ENCODE data around the gene AQR. TPM values are rescaled to one million over a fixed set of nuclear protein-coding genes. Genes with fewer than 3 reads are reported as not detected.
A peak's percentile ranks its signal among the peaks of the same experiment; 100 is the strongest.
"Not testable (repeated sequence)": the region's sequence is repeated elsewhere in the genome, so short reads cannot be mapped to it uniquely, and the experiment has no call there.

AQR gene
- total RNA-seq, 1 experiment from 2014 or later: 41.4 TPM

DNA sequence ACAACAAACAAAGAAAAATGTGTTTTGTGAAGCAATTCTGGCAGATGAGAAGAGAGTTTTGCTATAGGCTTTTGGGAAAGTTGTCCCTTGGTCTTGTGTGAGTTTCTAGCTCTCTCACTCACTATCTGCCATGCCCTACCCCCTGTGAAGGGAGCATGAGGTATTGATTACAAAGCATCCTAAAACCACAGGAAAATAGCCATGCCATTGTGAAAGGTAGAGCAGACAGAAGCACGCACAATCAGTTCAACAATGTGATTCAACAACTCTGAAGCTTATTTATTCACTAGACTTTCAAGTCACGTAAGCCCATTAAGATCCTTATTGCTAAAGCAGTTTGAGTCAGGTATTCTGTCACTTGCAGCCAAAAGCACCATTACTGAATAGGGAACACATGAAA is 6.5 kb upstream of the AQR start:
- H3K27ac ChIP-seq (ENCODE audit: low read length): no peak overlapping the region
- BruUV-seq (replicated peaks): no TSS peak
- POLR2A ChIA-PET: no interaction called here
- in situ Hi-C loops (cut with HindIII; ENCODE audit: low pct_unique_long_range_greater_than_20kb, low sequenced_read_pairs): no loop called here
- no peak overlapping the region for H3K4me3 ChIP-seq (ENCODE audit: low read depth in 2 of 2, low read length in 2 of 2)
- TF ChIP-seq, protein P1, sequence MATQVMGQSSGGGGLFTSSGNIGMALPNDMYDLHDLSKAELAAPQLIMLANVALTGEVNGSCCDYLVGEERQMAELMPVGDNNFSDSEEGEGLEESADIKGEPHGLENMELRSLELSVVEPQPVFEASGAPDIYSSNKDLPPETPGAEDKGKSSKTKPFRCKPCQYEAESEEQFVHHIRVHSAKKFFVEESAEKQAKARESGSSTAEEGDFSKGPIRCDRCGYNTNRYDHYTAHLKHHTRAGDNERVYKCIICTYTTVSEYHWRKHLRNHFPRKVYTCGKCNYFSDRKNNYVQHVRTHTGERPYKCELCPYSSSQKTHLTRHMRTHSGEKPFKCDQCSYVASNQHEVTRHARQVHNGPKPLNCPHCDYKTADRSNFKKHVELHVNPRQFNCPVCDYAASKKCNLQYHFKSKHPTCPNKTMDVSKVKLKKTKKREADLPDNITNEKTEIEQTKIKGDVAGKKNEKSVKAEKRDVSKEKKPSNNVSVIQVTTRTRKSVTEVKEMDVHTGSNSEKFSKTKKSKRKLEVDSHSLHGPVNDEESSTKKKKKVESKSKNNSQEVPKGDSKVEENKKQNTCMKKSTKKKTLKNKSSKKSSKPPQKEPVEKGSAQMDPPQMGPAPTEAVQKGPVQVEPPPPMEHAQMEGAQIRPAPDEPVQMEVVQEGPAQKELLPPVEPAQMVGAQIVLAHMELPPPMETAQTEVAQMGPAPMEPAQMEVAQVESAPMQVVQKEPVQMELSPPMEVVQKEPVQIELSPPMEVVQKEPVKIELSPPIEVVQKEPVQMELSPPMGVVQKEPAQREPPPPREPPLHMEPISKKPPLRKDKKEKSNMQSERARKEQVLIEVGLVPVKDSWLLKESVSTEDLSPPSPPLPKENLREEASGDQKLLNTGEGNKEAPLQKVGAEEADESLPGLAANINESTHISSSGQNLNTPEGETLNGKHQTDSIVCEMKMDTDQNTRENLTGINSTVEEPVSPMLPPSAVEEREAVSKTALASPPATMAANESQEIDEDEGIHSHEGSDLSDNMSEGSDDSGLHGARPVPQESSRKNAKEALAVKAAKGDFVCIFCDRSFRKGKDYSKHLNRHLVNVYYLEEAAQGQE (IDR thresholded peaks at IDR 0.05; ENCODE audit: insufficient read depth in 1 of 2, low read depth in 2 of 2, low read length in 1 of 2): no peak
- TF ChIP-seq SIN3A (IDR thresholded peaks at IDR 0.05; ENCODE audit: borderline replicate concordance, insufficient read depth, low read depth, low read length) (no peak), POLR2AphosphoS5 (IDR thresholded peaks at IDR 0.05; ENCODE audit: low read depth, low read length) (no peak), TCF7L2 (IDR thresholded peaks at IDR 0.05; ENCODE audit: low read depth, low read length) (no peak)
- TF ChIP-seq, protein P2, sequence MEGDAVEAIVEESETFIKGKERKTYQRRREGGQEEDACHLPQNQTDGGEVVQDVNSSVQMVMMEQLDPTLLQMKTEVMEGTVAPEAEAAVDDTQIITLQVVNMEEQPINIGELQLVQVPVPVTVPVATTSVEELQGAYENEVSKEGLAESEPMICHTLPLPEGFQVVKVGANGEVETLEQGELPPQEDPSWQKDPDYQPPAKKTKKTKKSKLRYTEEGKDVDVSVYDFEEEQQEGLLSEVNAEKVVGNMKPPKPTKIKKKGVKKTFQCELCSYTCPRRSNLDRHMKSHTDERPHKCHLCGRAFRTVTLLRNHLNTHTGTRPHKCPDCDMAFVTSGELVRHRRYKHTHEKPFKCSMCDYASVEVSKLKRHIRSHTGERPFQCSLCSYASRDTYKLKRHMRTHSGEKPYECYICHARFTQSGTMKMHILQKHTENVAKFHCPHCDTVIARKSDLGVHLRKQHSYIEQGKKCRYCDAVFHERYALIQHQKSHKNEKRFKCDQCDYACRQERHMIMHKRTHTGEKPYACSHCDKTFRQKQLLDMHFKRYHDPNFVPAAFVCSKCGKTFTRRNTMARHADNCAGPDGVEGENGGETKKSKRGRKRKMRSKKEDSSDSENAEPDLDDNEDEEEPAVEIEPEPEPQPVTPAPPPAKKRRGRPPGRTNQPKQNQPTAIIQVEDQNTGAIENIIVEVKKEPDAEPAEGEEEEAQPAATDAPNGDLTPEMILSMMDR (IDR thresholded peaks at IDR 0.05): no peak
- no peaks in the 10 kb centered on the region for H3K36me3 ChIP-seq (ENCODE audit: control insufficient read depth, insufficient read depth, low read length)
- H3K9me3 ChIP-seq (ENCODE audit: control insufficient read depth, insufficient read depth, low read depth, low read length): no peaks in the 10 kb centered on the region
- no peaks in the 10 kb centered on the region for H3K27me3 ChIP-seq (ENCODE audit: control insufficient read depth, insufficient read depth, low read length)
- intact Hi-C loops (cut with micrococcal nuclease; ENCODE audit: unreplicated experiment): no loop called here
- no peaks in the 10 kb centered on the region for H3K4me1 ChIP-seq (ENCODE audit: control insufficient read depth, insufficient read depth, low read length)
- ATAC-seq (no peak), DNase-seq (ENCODE audit: low read depth, low spot score) (no peak)
- CTCF ChIA-PET: no interaction called here

DNA sequence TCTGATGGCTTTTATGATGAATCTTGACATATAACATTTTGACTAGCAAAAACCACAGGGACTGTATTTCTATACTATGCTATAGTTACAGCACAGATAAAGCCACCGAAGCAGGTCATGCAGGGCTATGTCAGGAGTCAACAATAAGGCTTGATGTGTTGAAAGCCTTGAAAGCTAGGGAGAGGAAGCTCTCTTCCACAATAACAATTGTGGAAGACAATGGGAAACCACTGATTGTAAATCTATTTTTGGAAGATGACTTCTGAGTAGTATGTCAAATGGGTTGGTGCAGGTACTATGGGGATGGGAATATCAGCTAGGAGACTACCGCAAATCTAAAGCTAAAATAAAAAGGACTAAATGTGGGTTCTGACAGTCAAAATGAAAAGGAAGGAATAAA is 4.0 kb upstream of the AQR start:
- H3K36me3 ChIP-seq (ENCODE audit: control insufficient read depth, insufficient read depth, low read length): no peaks in the 10 kb centered on the region; the same call in 1 of the 2 replicates
- no peak for TF ChIP-seq POLR2AphosphoS5 (IDR thresholded peaks at IDR 0.05; ENCODE audit: low read depth, low read length)
- no TSS peak for BruUV-seq (replicated peaks)
- in situ Hi-C loops (cut with HindIII; ENCODE audit: low pct_unique_long_range_greater_than_20kb, low sequenced_read_pairs) (no loop called here), intact Hi-C loops (cut with micrococcal nuclease; ENCODE audit: unreplicated experiment) (no loop called here)
- H3K4me1 ChIP-seq (ENCODE audit: control insufficient read depth, insufficient read depth, low read length): 0 out of 2 replicates have a peak, but pooled peaks cover 2% of the 10 kb centered on the region
- no peak overlapping the region for H3K27ac ChIP-seq (ENCODE audit: low read length)
- H3K4me3 ChIP-seq (ENCODE audit: low read depth in 2 of 2, low read length in 2 of 2): no peak overlapping the region
- ATAC-seq (no peak), DNase-seq (ENCODE audit: low read depth, low spot score) (no peak)
- no peaks in the 10 kb centered on the region for H3K9me3 ChIP-seq (ENCODE audit: control insufficient read depth, insufficient read depth, low read depth, low read length)
- no peaks in the 10 kb centered on the region for H3K27me3 ChIP-seq (ENCODE audit: control insufficient read depth, insufficient read depth, low read length)
- CTCF ChIA-PET: no interaction called here
- POLR2A ChIA-PET: no interaction called here

DNA sequence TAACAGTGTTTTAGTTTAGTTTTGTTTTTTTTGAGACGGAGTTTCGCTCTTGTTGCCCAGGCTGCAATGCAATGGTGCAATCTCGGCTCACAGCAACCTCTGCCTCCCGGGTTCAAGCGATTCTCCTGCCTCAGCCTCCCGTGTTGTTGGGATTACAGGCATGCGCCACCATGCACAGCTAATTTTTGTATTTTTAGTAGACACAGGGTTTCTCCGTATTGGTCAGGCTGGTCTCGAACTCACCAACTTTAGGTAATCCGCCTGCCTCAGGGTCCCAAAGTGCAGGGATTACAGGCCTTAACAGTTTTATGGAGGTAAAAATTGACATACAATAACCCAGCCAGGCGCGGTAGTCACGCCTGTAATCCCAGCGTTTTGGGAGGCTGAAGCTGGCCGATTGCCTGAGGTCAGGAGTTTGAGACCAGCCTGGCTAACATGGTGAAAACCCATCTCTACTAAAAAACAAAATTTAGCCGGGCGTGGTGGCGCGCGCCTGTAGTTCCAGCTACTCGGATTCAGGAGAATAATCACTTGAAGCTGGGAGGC is 629 bp upstream of the AQR start:
- ATAC-seq; BruUV-seq (replicated peaks); intact Hi-C loops (cut with micrococcal nuclease; ENCODE audit: unreplicated experiment); H3K36me3 ChIP-seq (ENCODE audit: control insufficient read depth, insufficient read depth, low read length); DNase-seq (ENCODE audit: low read depth, low spot score); H3K27me3 ChIP-seq (ENCODE audit: control insufficient read depth, insufficient read depth, low read length); H3K9me3 ChIP-seq (ENCODE audit: control insufficient read depth, insufficient read depth, low read depth, low read length); H3K4me1 ChIP-seq (ENCODE audit: control insufficient read depth, insufficient read depth, low read length); in situ Hi-C loops (cut with HindIII; ENCODE audit: low pct_unique_long_range_greater_than_20kb, low sequenced_read_pairs): not testable (repeated sequence)
- POLR2A ChIA-PET: interaction anchor here (0.6 to 1.3 kb wide), 4 partner anchors 16 to 650 kb away, joined by 3 to 9 read pairs (median 4); partner anchors contain the start of gene ZNF770
- H3K4me3 ChIP-seq (ENCODE audit: low read depth in 2 of 2, low read length in 2 of 2): peak overlapping the region; percentile 95 to 98
- TF ChIP-seq, protein P2 (IDR thresholded peaks at IDR 0.05): peak; percentile 66
- peak overlapping the region; percentile 96 for H3K27ac ChIP-seq (ENCODE audit: low read length)
- CTCF ChIA-PET: interaction anchor here (0.6 to 0.8 kb wide), 3 partner anchors 14 to 349 kb away, joined by 3 to 5 read pairs (median 3); no protein-coding TSS in a partner anchor
